Measurements from ENCODE around the gene TCP11L2.

The TCP11L2 gene

GRCh38 chr12:106360400-106360994, 58.0 kb downstream of the TCP11L2 start:
- no peaks in the 10 kb centered on the region for H3K27me3 ChIP-seq (ENCODE audit: control insufficient read depth, insufficient read depth, low read length)
- peaks cover 2% of the 10 kb centered on the region for H3K4me1 ChIP-seq
- H3K4me2 ChIP-seq (ENCODE audit: low read length) = no peak overlapping the region
- H3K36me3 ChIP-seq (ENCODE audit: control insufficient read depth, insufficient read depth, low read length) = no peaks in the 10 kb centered on the region
- no peak overlapping the region for H3K4me3 ChIP-seq (ENCODE audit: low read depth, low read length)
- TF ChIP-seq CTCF (IDR thresholded peaks at IDR 0.05) = no peak
- H3K9me3 ChIP-seq (ENCODE audit: control insufficient read depth, low read length) = no peaks in the 10 kb centered on the region
- H2AFZ ChIP-seq = no peak overlapping the region
- no peak overlapping the region for H3K27ac ChIP-seq
- H3K9ac ChIP-seq = no peak overlapping the region
- peaks cover 23% of the 10 kb centered on the region for H3K79me2 ChIP-seq

- Histone ChIP-seq H3K4me1 (no peaks in the 10 kb centered on the region), H3K79me2 (peaks cover 23% of the 10 kb centered on the region), H3K4me2 (ENCODE audit: low read length) (no peak overlapping the region), H3K4me3 (ENCODE audit: low read depth, low read length) (no peak overlapping the region), H3K36me3 (ENCODE audit: control insufficient read depth, insufficient read depth, low read length) (no peaks in the 10 kb centered on the region), H3K9me3 (ENCODE audit: control insufficient read depth, low read length) (no peaks in the 10 kb centered on the region), H3K9ac (no peak overlapping the region), H3K27me3 (ENCODE audit: control insufficient read depth, insufficient read depth, low read length) (no peaks in the 10 kb centered on the region), H3K27ac (no peak overlapping the region), H2AFZ (no peak overlapping the region)
- no peak for TF ChIP-seq CTCF (IDR thresholded peaks at IDR 0.05)
Measured at GRCh38 chr12:106362971-106363370, 60.4 kb downstream of the TCP11L2 start.

GRCh38 chr12:106364261-106364660, 61.7 kb downstream of the TCP11L2 start:
- no peak overlapping the region for H3K4me3 ChIP-seq (ENCODE audit: low read depth, low read length)
- H2AFZ ChIP-seq = no peak overlapping the region
- H3K4me2 ChIP-seq (ENCODE audit: low read length) = no peak overlapping the region
- H3K79me2 ChIP-seq = peaks cover 23% of the 10 kb centered on the region
- H3K36me3 ChIP-seq (ENCODE audit: control insufficient read depth, insufficient read depth, low read length) = no peaks in the 10 kb centered on the region
- no peak for TF ChIP-seq CTCF (IDR thresholded peaks at IDR 0.05)
- H3K9ac ChIP-seq = no peak overlapping the region
- no peaks in the 10 kb centered on the region for H3K27me3 ChIP-seq (ENCODE audit: control insufficient read depth, insufficient read depth, low read length)
- no peaks in the 10 kb centered on the region for H3K9me3 ChIP-seq (ENCODE audit: control insufficient read depth, low read length)
- no peak overlapping the region for H3K27ac ChIP-seq
- H3K4me1 ChIP-seq = no peaks in the 10 kb centered on the region

- Histone ChIP-seq H3K4me3 (ENCODE audit: low read depth, low read length) (no peak overlapping the region), H3K27me3 (ENCODE audit: control insufficient read depth, insufficient read depth, low read length) (no peaks in the 10 kb centered on the region), H3K4me2 (ENCODE audit: low read length) (no peak overlapping the region), H3K9me3 (ENCODE audit: control insufficient read depth, low read length) (no peaks in the 10 kb centered on the region), H3K9ac (no peak overlapping the region), H2AFZ (no peak overlapping the region), H3K36me3 (ENCODE audit: control insufficient read depth, insufficient read depth, low read length) (no peaks in the 10 kb centered on the region), H3K79me2 (no peaks in the 10 kb centered on the region), H3K27ac (no peak overlapping the region), H3K4me1 (no peaks in the 10 kb centered on the region)
- TF ChIP-seq CTCF (IDR thresholded peaks at IDR 0.05) = no peak
Measured at GRCh38 chr12:106369624-106370346, 67.3 kb downstream of the TCP11L2 start.

GRCh38 chr12:106378788-106379187, 76.3 kb downstream of the TCP11L2 start:
- Histone ChIP-seq H3K27ac (no peak overlapping the region), H3K27me3 (ENCODE audit: control insufficient read depth, insufficient read depth, low read length) (no peaks in the 10 kb centered on the region), H3K79me2 (no peaks in the 10 kb centered on the region), H3K4me1 (no peaks in the 10 kb centered on the region), H2AFZ (no peak overlapping the region), H3K36me3 (ENCODE audit: control insufficient read depth, insufficient read depth, low read length) (no peaks in the 10 kb centered on the region), H3K4me2 (ENCODE audit: low read length) (no peak overlapping the region), H3K9me3 (ENCODE audit: control insufficient read depth, low read length) (no peaks in the 10 kb centered on the region), H3K4me3 (ENCODE audit: low read depth, low read length) (no peak overlapping the region), H3K9ac (no peak overlapping the region)
- no peak for TF ChIP-seq CTCF (IDR thresholded peaks at IDR 0.05)

Measured in parathyroid adenoma (tissue), 2 donors.